ENCODE data around the gene SHANK2. TPM values are rescaled to one million over a fixed set of nuclear protein-coding genes. Genes with fewer than 3 reads are reported as not detected.

SHANK2 gene
- total and polyA plus RNA-seq, 10 of the 15 experiments (the other 5 are each of a cell fraction or from before 2014, with no cell fraction given): 0.01 to 0.31 (median 0.10) TPM; not detected in 5

DNA sequence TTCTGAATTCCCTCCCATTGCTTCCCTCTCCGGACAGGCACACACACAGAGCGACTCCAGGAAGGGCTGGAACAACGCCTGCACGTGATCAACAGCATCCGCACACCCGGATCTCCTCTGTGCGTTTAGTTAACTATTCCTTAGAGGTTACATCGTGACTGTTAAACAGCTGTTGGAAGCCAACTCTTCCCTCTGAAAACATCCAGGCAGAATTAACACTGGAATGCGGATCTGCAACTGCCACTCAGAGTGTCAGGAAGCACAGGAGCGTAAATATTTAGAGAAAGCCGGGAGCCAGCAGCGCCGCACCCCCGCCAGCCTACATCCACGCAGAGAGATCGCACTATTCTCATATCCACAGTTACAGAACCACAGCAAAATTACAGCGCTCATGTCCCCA is 46.2 kb downstream of the SHANK2 start:
- Histone ChIP-seq H3K9me3 (replicated peaks; ENCODE audit: control insufficient read depth, insufficient read depth, low read length) (no peaks in the 10 kb centered on the region; the same call in 2 of the 3 replicates), H3K4me3 (no peak overlapping the region), H4K20me1 (ENCODE audit: control insufficient read depth, insufficient read depth) (no peaks in the 10 kb centered on the region), H3K4me1 (ENCODE audit: control insufficient read depth, insufficient read depth, low read length) (no peaks in the 10 kb centered on the region), H3K27ac (ENCODE audit: control insufficient read depth, insufficient read depth) (no peak overlapping the region), H3K79me2 (ENCODE audit: control insufficient read depth, insufficient read depth, low read length) (no peaks in the 10 kb centered on the region), H3K9ac (ENCODE audit: control insufficient read depth, insufficient read depth, low read length) (no peak overlapping the region), H3K4me2 (ENCODE audit: control insufficient read depth, insufficient read depth) (no peak overlapping the region), H3K36me3 (ENCODE audit: control insufficient read depth in 2 of 2, insufficient read depth in 2 of 2, low read length in 1 of 2) (no peaks in the 10 kb centered on the region), H2AFZ (ENCODE audit: control insufficient read depth, low read depth, low read length) (no peak overlapping the region), H3K27me3 (replicated peaks in 1 of 2; ENCODE audit: control insufficient read depth in 2 of 2, insufficient read depth in 2 of 2, low read length in 1 of 2) (no peaks in the 10 kb centered on the region)
- intact Hi-C loops (cut with micrococcal nuclease; ENCODE audit: unreplicated experiment): no loop called here
- BruUV-seq (replicated peaks): no TSS peak
- ChIA-PET CTCF (no interaction called here), RAD21 (ENCODE audit: unreplicated experiment) (no interaction called here), POLR2A (no interaction called here), SMC1A (ENCODE audit: uncharacterized antibody, unreplicated experiment) (no interaction called here)
- WGBS (ENCODE audit: insufficient coverage, insufficient replicate concordance, low lambda C conversion rate, missing lambda C conversion rate): 50% methylated on average over 17 of the region's 17 CpGs
- FAIRE-seq (no peak), ATAC-seq (no peak), DNase-seq (ENCODE audit: low read depth, low spot score) (no peak)
- TF ChIP-seq, protein P1, sequence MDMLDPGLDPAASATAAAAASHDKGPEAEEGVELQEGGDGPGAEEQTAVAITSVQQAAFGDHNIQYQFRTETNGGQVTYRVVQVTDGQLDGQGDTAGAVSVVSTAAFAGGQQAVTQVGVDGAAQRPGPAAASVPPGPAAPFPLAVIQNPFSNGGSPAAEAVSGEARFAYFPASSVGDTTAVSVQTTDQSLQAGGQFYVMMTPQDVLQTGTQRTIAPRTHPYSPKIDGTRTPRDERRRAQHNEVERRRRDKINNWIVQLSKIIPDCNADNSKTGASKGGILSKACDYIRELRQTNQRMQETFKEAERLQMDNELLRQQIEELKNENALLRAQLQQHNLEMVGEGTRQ (IDR thresholded peaks at IDR 0.05; ENCODE audit: borderline replicate concordance, low read depth, low read length): no peak
- no peak for TF ChIP-seq GATAD2B (conservative IDR thresholded peaks at IDR 0.05; ENCODE audit: low read depth)
- TF ChIP-seq HDGF (IDR thresholded peaks at IDR 0.05): no peak
- no peak for TF ChIP-seq MTA3 (IDR thresholded peaks at IDR 0.05; ENCODE audit: borderline replicate concordance, low read length)
- in situ Hi-C loops (cut with MboI): no loop called here

DNA sequence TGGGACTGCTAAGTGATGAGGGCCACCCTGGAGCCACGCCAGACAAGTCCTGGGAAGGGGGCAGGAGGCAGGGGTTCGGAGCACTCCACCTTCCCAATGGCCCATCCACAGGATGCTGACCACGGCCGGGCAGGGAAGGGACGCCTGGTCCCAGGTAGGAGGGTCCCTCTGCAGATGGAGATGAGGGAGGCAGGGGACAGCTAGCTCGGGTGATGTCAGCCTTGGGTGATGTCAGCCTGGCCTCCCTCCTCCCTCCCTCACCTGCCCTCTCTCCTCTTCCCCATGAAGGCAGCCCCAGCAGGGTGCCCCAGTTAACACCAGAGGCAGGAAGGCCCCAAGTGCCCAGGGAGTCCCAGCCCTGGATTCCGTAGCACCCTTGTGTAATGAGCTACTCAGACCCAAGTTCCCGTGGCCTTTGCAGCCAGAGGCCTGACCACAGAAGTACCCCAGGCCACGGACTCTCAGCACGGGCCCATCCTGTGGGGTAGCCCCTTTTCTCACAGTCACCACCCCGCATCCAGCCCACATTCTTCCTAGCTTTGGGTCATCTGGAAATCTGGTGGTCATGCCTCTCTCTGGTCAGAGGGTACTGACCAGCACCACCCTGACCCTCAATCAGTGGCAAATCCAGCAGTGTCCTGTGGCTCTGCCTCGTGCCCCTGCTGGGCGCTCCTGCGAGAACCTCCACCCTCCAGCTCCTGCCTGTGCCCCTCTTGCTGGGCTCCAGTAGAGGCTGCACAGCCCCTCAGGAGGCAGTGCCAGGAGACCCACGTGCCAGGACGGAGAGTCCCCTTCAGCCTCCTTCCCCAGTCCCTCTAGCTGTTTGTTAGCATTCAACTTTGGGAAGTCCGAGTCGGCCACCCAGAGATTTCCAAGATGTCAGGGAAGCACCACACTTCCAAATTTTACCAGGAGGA is 47.4 kb downstream of the SHANK2 start:
- DNase-seq (ENCODE audit: low read depth, low spot score): no peak
- intact Hi-C loops (cut with micrococcal nuclease; ENCODE audit: unreplicated experiment): no loop called here
- no peaks in the 10 kb centered on the region for H3K36me3 ChIP-seq (ENCODE audit: control insufficient read depth in 2 of 2, insufficient read depth in 2 of 2, low read length in 1 of 2)
- no peak for TF ChIP-seq NR2C2 (IDR thresholded peaks at IDR 0.05; ENCODE audit: borderline replicate concordance, control insufficient read depth, insufficient read length, low read depth)
- TF ChIP-seq, protein P2, sequence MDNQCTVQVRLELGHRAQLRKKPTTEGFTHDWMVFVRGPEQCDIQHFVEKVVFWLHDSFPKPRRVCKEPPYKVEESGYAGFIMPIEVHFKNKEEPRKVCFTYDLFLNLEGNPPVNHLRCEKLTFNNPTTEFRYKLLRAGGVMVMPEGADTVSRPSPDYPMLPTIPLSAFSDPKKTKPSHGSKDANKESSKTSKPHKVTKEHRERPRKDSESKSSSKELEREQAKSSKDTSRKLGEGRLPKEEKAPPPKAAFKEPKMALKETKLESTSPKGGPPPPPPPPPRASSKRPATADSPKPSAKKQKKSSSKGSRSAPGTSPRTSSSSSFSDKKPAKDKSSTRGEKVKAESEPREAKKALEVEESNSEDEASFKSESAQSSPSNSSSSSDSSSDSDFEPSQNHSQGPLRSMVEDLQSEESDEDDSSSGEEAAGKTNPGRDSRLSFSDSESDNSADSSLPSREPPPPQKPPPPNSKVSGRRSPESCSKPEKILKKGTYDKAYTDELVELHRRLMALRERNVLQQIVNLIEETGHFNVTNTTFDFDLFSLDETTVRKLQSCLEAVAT (IDR thresholded peaks at IDR 0.05): no peak
- TF ChIP-seq, protein P3, sequence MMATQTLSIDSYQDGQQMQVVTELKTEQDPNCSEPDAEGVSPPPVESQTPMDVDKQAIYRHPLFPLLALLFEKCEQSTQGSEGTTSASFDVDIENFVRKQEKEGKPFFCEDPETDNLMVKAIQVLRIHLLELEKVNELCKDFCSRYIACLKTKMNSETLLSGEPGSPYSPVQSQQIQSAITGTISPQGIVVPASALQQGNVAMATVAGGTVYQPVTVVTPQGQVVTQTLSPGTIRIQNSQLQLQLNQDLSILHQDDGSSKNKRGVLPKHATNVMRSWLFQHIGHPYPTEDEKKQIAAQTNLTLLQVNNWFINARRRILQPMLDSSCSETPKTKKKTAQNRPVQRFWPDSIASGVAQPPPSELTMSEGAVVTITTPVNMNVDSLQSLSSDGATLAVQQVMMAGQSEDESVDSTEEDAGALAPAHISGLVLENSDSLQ (IDR thresholded peaks at IDR 0.05): no peak
- TF ChIP-seq GABPA (IDR thresholded peaks at IDR 0.05; ENCODE audit: low read depth): no peak
- TF ChIP-seq, protein P4, sequence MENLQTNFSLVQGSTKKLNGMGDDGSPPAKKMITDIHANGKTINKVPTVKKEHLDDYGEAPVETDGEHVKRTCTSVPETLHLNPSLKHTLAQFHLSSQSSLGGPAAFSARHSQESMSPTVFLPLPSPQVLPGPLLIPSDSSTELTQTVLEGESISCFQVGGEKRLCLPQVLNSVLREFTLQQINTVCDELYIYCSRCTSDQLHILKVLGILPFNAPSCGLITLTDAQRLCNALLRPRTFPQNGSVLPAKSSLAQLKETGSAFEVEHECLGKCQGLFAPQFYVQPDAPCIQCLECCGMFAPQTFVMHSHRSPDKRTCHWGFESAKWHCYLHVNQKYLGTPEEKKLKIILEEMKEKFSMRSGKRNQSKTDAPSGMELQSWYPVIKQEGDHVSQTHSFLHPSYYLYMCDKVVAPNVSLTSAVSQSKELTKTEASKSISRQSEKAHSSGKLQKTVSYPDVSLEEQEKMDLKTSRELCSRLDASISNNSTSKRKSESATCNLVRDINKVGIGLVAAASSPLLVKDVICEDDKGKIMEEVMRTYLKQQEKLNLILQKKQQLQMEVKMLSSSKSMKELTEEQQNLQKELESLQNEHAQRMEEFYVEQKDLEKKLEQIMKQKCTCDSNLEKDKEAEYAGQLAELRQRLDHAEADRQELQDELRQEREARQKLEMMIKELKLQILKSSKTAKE (IDR thresholded peaks at IDR 0.05; ENCODE audit: low read depth, poor library complexity, severe bottlenecking): no peak
- no peak for TF ChIP-seq SPI1 (IDR thresholded peaks at IDR 0.05; ENCODE audit: borderline replicate concordance, insufficient read depth, low read depth, low read length)

More for the DNA sequence above, 47.4 kb downstream of the SHANK2 start:
- Histone ChIP-seq H3K9ac (ENCODE audit: control insufficient read depth, insufficient read depth, low read length) (no peak overlapping the region), H2AFZ (ENCODE audit: control insufficient read depth, low read depth, low read length) (no peak overlapping the region), H3K4me3 (no peak overlapping the region), H4K20me1 (ENCODE audit: control insufficient read depth, insufficient read depth) (no peaks in the 10 kb centered on the region), H3K9me3 (replicated peaks; ENCODE audit: control insufficient read depth, insufficient read depth, low read length) (no peaks in the 10 kb centered on the region; the same call in 2 of the 3 replicates), H3K79me2 (ENCODE audit: control insufficient read depth, insufficient read depth, low read length) (no peaks in the 10 kb centered on the region), H3K27me3 (replicated peaks in 1 of 2; ENCODE audit: control insufficient read depth in 2 of 2, insufficient read depth in 2 of 2, low read length in 1 of 2) (no peaks in the 10 kb centered on the region), H3K4me2 (ENCODE audit: control insufficient read depth, insufficient read depth) (no peak overlapping the region), H3K4me1 (ENCODE audit: control insufficient read depth, insufficient read depth, low read length) (no peaks in the 10 kb centered on the region), H3K27ac (ENCODE audit: control insufficient read depth, insufficient read depth) (no peak overlapping the region)
- ATAC-seq (peak; percentile 40; the same call in 2 of the 3 replicates), FAIRE-seq (no peak)
- RAD21 ChIA-PET (ENCODE audit: unreplicated experiment): no interaction called here
- in situ Hi-C loops (cut with MboI): no loop called here
- CTCF ChIA-PET: no interaction called here
- 17% methylated on average over 18 of the region's 18 CpGs for WGBS (ENCODE audit: insufficient coverage, insufficient replicate concordance, low lambda C conversion rate, missing lambda C conversion rate)
- POLR2A ChIA-PET: no interaction called here
- no TSS peak for BruUV-seq (replicated peaks)
- SMC1A ChIA-PET (ENCODE audit: uncharacterized antibody, unreplicated experiment): no interaction called here

Measured in GM12878 (cell line).